Epithelial cell of proximal tubule (primary cell): ENCODE results near the gene MAGEB17. TPM values are rescaled to one million over a fixed set of nuclear protein-coding genes. Genes with fewer than 3 reads are reported as not detected.
A peak's percentile ranks its signal among the peaks of the same experiment; 100 is the strongest.
"Not testable (repeated sequence)": the region's sequence is repeated elsewhere in the genome, so short reads cannot be mapped to it uniquely, and the experiment has no call there.

Experiments
- DNase-seq: peaks from one replicate; pipeline ENCODE4 v3.0.0-alpha.2; 2011; ENCODE audit warnings: low read depth
- H3K4me3 ChIP-seq: 2 replicates; pipeline ENCODE4 v1.5.1; 2011; ENCODE audit warnings: low read depth, mild to moderate bottlenecking, low read length
- CTCF ChIP-seq: conservative IDR thresholded peaks from 2 replicates; pipeline ENCODE4 v1.5.1; 2012; ENCODE audit warnings: low read depth, mild to moderate bottlenecking, low read length
- total RNA-seq: library from RNA; depleted of rRNA; stranded (reverse); fragments of >200 nt; gene quantifications from 2 replicates; pipeline ENCODE4 v1.2.3, GENCODE V29; 2015

MAGEB17 gene
- total RNA-seq, 1 donor from 2014 or later = not detected

- DNase-seq = no peak
- H3K4me3 ChIP-seq = no peak overlapping the region
- TF ChIP-seq CTCF = no peak
Measured at GRCh38 chrX:16141422-16142245, 25.6 kb upstream of the MAGEB17 start.

GRCh38 chrX:16142246-16142558, 25.1 kb upstream of the MAGEB17 start:
- no peak for TF ChIP-seq CTCF
- no peak for DNase-seq
- H3K4me3 ChIP-seq = no peak overlapping the region

GRCh38 chrX:16143968-16144367, 23.3 kb upstream of the MAGEB17 start:
- TF ChIP-seq CTCF = no peak
- no peak for DNase-seq

GRCh38 chrX:16144420-16144819, 22.9 kb upstream of the MAGEB17 start:
- DNase-seq = no peak
- no peak for TF ChIP-seq CTCF
- H3K4me3 ChIP-seq = no peak overlapping the region

More at GRCh38 chrX:16143968-16144367, 23.3 kb upstream of the MAGEB17 start:
- H3K4me3 ChIP-seq = no peak overlapping the region

- not testable (repeated sequence) for H3K4me3 ChIP-seq, DNase-seq
Measured at GRCh38 chrX:16145093-16145492, 22.2 kb upstream of the MAGEB17 start.

- no peak overlapping the region for H3K4me3 ChIP-seq
- TF ChIP-seq CTCF = no peak
- no peak for DNase-seq
Measured at GRCh38 chrX:16145656-16146055, 21.6 kb upstream of the MAGEB17 start.

GRCh38 chrX:16148896-16149295, 18.4 kb upstream of the MAGEB17 start:
- no peak overlapping the region for H3K4me3 ChIP-seq
- TF ChIP-seq CTCF = no peak
- peak; percentile 23 for DNase-seq
